ENCODE measurements around the gene TAAR2.
"Not testable (repeated sequence)": the region's sequence is repeated elsewhere in the genome, so short reads cannot be mapped to it uniquely, and the experiment has no call there.

- TF ChIP-seq CTCF, EZH2 (IDR thresholded peaks at IDR 0.05): not testable (repeated sequence)
Measured at GRCh38 chr6:132635906-132636305, 11.8 kb upstream of the TAAR2 start.
